NCI-H1092 treated with DMSO at 0.1 percent for 48 hours (cell line): Measurements from ENCODE around the gene COL24A1.
"Not testable (repeated sequence)": the region's sequence is repeated elsewhere in the genome, so short reads cannot be mapped to it uniquely, and the experiment has no call there.

Experiments used
- DNase-seq: peaks from one replicate; lab custom pipeline; 2025; lab: John Stamatoyannopoulos, UW

Gene COL24A1

DNA sequence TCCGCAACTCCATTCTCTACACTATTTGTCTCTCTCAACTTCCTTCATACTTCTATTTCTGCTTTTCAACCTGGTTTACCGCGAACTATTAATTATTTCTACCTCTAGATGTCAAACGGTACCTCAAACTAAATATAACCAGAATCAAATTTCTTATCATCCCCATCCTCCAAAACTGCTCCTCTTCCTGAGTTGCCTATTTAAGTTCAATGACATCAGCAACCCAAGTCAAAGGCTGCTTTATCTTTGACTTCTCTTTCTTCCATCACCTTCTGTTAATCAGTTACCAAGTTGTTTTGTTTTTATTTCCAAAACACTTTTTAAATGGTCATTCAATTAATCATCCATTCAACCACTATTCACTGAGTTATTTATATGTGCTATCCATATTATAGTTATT lies 171.9 kb downstream of the COL24A1 start:
- DNase-seq = no peak

DNA sequence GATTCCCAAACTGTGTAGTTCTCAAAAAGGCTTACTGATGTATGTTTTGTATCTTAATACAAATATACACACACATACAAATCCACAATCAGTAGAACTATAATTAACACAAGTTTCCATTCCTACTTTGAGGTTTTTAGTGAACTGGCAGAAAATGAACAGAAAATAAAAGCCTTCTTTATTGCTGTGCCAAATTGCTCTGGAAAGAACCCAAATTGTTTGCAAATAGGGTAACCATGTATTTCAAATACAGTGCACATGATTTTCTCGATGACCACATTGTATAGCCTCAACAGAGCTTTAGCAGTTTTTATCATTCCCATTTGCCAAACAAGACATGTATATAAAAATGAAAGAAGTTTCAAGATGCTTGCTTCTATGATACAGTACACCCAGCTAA lies 173.3 kb downstream of the COL24A1 start:
- no peak for DNase-seq

DNA sequence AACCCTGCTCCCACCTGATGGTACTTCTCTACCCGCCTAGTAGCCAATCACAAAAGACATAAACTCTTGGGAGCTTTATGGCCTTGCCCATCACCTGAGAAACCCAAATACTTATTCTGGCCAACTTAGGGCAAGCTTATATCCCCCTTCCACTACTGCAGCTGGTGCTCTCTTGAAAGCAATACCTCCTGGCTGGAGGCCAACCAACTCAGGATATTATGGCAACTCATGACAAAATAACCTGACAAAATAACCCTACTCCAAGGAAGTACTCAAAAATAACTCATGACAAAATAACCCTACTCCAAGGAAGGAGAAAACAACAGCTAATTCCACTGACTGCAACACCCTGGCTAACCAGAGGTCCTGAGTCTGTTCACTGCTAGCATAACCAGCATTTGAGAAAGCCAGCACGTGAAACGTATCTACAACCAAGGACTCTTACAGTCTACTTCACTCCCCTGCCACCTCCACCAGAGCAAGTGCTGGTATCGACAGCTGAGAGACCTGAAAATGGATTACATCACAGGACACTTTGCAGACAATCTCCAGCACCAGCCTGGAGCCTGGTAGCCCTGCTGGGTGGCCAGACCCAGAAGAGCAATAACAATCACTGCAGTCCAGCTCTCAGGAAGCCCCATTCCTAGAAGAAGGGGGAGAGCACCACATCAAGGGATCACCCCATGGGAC lies 179.9 kb downstream of the COL24A1 start:
- no peak for DNase-seq

DNA sequence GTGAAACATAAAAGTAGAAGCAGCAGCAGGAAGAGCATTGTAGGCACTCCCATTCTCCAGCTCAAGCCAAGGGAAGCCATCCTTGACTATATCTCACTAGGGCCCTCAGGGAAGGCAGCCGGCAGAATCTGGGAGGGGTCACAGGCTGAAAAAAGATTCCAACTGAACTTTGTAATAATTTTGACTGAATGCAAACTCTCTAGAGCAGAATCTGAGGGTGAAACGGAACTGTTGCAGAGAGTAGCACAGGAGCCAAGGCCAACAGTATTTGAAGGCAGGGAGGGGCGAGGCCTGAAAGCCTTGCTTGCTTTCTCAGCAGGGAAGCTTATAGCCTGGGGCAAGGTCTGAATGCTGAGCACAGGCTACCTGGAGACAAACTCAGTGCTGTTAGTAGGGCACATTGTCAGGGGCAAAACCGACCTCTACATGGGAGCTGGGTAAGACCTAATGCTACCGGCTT lies 180.6 kb downstream of the COL24A1 start:
- no peak for DNase-seq

DNA sequence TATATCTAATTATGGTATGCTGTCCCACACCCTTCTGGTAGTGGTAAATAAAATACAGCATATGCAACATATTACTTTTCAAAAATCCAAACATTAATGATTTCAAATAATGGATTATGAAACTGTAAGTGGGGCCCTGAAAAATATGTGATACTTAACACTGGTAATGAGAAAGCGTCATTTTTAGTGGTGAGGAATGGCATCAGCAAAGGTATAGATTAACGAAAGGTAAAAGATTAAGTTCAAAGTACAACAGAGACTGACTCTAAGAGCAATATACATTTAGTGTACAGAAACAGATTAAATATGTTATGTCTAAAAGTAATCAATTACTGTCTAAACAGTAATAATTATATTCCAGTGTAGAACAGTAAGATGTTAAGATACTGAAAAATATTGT lies 194.1 kb downstream of the COL24A1 start:
- no peak for DNase-seq

DNA sequence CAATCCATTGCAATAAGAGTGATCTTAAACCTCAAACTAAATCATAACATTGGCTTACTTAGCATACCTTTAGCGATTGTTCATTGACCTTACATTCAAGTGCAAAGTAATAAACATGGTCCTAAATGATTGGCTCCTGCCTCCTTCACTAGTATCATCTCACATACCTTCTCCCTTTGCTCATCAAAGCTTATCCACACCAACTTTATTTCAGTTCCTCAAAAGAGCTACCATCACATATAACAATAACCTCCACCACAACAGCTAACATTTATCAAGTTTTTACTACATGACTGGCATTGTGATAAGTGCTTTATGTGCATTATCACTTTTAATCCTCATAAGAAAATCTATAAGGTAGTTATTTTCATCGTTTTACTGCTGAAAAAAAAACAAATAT lies 198.8 kb downstream of the COL24A1 start:
- no peak for DNase-seq

DNA sequence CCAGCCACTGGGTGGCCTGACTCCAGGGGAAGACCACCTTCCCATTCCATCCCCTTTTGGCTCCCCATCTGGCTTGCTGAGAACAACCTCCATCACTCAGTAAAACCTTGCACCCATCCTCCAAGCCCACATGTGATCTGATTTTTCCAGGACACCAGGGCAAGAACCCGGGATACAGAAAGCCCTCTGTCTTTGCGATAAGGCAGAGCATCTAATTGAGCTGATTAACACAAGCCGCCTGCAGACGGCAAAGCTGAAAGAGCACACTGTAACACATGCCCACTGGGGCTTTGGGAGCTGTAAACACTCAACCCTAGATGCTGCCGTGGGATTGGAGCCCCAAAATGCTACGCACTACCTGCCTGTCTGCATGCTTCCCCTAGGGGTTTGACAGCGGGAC lies 201.4 kb downstream of the COL24A1 start:
- DNase-seq = not testable (repeated sequence)

DNA sequence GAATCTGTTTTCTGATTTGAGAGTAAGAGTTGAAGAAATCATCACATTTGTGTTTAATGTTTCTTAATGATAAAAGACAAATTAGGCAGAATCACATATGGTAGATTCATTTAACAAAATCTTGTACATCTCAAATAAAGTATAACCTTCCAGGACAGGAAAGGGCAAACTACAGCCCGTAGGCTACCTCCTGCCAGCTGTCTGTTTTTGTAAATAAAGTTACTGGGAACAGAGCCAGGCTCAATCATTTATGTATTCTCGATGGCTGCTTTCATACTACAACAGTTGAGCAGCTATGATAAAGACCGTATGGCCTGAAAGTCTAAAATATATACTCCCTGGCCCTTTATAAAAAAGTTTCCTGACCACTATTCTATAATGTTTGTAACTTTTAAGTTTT lies 204.1 kb downstream of the COL24A1 start:
- DNase-seq = peak; percentile 82

DNA sequence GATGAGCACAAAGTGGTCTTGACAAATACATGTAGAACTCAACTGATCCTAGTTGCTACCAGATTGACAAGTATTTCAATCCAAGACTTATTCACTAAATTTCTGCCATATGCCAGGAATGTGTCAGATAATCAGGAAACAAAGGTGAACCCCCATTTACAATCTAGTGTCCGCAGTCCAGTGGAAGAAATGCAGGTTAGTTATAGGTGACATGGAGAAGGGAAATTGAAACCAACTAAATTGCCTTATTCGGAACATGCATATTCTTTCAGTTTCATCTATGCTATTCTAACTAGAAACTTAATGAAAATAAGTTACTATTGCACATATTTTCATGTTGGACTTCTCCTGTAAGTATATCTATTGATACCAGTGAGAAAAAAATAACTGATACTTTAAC lies 209.4 kb downstream of the COL24A1 start:
- no peak for DNase-seq

DNA sequence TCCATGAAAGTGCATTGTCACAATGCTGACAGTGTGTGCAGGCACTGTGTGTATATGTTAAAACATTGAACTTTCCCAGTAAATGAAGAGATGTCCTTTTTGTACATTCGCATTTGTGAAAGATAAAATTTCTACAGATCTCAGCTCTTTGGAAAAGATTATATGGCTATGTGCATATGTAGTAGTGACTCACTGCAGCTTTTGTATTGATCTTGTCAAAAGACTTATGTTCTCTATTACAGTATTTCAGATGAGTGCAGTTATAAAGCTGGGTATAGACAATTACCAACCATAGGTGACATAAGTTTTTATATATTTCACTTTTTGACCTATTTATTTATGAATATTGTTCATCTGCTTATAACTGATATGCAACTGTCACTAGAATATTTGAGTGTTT lies 212.6 kb downstream of the COL24A1 start:
- DNase-seq = no peak

DNA sequence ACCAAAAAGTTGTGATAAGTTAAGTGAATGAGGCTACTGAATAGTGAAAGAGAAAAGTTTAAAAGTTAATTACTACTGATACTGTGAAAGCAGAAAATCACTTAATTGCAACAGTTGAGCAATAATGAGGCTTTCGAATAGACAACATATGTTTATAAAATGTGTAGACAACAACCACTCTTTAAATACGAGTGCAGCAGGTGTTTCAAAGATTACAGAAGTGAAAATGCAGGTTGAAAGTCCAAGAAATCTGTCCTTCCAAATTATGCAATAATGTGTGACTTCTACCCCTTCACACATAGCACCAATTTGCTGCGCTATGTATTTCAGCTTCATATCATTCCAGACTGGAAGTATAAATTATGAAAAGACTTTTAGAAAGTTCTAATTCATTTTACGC lies 213.0 kb downstream of the COL24A1 start:
- DNase-seq = no peak

DNA sequence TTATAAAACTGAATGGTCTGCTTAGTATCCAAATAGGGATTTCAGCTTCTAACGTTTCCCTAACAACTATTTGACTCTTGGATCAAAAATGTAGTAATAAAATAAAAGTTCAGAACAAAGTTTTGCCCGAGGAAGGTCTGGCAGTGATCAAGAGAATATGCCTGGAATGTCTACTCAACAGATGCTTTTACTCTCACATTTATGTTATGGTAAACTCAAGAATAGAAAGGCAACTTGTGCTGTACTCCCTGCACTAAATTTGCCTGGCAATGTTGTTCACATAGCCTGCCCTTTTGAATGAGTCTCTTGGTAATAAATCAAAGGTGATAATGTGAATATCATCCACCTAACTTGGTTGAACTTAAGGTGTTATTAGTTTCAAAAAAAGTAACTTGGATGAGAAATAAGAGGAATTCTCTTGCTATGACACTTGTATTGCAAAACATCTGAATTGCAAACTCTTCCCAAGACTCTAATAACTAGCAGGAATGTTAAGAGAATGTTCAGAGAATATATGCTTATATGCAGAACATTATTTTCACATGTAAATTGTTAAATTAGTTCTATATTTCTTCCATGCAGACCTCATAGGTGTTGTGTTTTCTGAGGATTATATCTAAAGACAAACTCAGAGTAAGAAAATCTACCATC lies 215.8 kb downstream of the COL24A1 start:
- no peak for DNase-seq

DNA sequence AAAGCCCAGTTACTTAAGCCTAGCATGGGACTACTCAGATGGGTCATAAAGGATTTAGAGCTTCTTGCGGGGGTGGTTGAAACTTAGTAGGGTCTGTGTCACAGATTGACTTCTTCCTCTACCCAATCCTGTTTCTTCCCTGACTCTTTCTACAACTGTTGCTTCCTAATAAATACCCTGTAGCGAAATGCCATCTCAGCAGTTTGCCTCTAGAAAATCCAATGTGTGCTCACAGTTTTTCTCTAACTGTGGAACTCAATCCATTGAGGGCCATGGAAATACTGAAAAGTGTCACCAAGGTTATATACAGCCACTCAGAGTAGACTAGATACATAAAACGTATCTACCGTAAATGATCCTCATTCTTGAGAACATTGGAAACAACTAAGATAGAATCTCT lies 217.7 kb downstream of the COL24A1 start:
- no peak for DNase-seq

DNA sequence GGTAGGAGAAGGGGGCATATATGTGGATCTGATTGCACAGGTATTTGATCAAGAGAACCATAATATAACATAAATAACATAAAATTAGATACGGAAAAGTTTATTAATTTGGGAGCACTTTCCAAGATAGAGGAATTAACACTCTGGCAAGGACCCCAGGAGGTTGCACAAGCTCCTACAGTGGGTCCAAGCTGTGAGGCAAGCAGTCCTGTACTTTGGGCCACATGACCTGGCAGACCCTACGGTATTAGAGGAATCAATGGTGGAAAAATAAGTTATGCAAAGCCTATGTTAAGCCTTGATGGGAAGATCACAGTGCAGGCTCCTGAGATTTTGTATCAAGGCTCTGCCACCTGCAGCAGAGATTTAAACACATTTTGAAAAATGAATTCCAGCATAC lies 220.1 kb downstream of the COL24A1 start:
- DNase-seq = no peak

DNA sequence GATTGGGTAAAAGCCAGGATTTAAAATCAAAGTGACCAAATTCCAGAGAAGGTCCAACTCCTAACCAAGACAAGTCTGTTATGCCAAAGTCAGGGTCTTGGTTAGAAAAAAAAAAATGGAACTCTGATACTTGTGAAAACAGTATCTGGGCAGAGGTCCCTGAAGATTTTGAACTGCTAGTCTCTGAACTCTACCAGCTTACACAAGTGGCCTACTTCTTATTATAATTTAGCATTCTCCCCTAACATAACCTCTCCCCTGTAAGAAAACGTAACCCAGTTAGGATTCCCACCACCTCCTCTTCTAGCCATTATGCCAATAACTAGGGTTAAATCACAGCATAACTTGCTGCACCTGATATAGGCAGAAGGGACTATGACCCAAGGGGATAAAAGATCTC lies 220.5 kb downstream of the COL24A1 start:
- DNase-seq = no peak

DNA sequence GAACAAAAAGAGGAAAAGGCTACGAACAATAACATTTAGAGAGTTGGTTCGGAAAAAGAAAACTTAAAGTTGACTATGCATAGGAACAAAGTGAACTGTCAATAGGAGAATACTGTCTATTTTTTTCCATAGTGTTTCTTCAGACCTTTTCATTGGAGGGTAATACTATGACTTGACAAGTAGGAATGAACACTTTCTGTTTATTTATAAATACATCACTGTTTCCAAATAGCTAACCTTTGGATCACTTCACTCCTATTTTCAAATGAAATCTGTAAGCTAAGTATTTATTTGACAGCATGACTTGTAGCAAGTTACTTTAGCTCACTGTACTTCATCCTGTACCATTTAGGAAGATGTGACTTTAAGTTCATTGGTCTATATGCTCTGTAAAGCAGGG lies 221.3 kb downstream of the COL24A1 start:
- no peak for DNase-seq

DNA sequence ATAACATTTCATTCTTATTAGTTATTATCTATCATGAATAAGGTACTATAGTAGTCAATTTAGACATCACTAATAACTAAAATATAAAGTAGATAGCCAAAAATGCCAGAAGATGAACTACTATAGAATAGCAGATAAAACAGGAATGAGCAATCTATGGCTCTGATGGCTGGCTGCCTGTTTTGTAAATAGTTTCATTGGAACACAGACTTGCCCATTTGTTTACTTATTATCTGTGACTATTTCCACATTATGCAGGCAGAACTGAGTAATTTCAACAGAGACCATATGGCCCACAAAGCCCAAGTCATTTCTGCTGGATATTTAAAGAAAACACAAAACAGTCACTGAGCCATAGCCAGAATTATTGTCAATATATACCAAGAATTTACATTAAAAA lies 222.1 kb downstream of the COL24A1 start:
- no peak for DNase-seq

DNA sequence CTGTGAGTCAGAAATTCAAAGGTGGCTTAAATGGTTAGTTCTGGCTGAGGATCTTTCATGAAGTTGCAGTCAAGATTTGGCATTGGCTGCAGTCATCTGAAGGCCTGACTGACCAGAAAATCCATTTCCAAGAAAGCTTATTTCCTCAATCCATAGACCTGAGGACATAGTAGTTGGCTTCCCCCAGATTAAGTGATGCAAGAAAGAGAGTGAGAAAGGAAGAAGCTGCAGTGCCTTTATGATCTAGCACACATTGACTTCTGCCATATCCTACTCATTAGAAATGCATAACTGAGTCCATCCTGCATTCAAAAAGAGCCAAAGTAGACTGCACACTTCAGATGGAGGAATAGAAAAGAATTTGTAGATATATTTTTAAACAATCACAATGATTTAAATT lies 222.6 kb downstream of the COL24A1 start:
- no peak for DNase-seq

DNA sequence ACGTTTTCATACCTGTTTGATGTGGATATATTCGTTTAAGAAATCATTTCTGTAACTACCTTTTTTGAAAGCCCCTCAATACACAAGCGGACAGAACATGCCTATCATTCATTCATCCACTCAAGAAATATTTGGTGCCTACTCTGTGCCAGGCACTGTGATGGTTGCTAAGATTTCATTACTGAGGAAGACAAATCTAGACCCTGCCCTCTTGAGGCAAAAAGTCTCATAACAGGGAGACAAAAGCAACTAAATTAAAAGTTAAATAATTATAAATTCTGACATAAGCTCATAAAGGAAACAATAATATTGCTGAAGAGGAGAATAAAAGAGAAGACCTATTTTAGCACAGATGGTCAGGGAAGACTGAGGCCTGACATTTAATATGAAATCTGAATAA lies 244.8 kb downstream of the COL24A1 start:
- no peak for DNase-seq

DNA sequence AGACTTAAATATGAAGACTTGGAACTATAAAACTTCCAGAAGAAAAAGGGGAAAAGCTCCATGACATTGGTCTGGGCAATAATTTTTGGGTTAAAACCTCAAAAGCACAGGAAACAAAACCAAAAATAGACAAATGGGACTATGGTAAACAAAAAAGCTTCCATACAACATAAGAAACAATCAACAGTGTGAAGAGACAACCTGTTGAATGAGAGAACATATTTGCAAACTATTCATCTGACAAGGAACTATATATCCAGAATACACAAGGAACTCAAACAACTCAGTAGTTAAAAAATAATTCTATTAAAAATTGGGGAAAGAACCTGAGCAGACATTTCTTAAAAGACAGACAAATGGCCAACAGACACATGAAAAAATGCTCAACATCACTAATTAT lies 255.7 kb downstream of the COL24A1 start:
- no peak for DNase-seq

DNA sequence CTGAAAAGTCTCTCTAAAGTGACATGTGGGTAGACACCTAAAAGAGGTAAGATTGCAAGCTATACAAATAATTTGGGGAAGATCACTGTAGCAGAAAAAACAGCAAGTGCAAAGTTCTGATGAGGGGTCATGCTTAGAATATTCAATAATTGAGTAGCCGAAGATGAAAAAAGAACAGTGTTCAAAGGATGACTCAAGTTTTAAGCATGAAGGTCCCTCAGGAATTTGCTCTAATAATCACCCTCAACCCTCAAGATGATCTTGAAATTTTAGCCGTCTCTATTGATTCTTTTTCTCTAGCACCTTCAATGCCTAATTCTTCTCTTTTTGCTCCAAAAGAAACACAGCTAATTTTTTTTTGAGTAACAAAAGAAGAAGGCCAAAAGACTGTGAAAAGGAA lies 257.7 kb downstream of the COL24A1 start:
- DNase-seq = no peak

DNA sequence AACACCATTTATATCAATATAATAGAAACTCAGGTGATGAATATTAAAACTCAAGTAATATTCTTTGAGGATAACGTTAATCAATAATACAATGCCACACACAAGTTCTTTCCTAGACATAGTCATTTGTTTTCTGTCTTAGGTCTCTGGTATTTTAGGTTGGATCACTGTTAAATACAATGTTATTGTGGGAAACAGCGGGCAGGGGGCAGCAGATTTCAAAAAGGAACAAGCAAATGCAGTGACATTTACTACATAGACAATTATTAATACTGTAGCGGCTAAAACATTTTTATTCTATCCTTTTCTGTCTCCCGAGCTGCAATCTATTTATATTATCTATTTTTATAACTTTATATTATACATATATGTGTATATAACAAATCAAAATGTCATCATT lies 261.9 kb downstream of the COL24A1 start:
- peak; percentile 49 for DNase-seq

DNA sequence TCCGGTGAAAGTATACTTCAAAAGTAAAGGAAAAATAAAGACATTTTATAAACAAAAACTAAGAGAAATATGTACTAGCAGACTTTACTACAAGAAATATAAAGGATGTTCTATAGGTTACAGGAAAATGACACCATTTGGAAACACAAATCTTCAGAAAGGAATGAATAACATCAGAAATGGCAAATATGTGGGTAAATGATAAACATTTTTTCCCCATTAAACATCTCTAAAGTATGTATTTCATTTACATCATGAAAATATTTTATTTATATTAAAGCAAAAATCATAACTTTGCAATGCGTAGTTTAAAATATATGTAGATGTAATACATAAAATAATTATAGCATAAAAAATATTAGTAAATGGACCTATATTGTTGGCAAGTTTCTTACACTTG lies 264.2 kb downstream of the COL24A1 start:
- no peak for DNase-seq

DNA sequence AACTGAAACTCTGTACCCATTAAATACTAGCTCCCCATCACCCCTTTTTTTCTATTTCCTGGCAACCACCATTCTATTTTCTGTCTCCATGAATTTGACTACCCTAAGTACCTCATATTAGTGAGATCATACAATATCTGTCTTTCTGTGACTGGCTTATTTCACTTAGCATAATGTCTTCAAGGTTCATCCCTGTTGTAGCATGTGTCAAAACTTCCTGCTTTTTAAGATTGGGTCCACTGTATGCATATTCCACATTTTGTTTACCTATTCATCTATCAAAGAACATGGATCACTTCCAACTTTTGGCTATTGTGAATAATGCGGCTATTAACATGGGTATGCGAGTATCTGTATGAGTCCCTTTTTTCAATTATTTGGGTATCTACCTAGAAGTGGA lies 266.7 kb downstream of the COL24A1 start:
- no peak for DNase-seq
